ENCODE data around the gene COL18A1. TPM values are rescaled to one million over a fixed set of nuclear protein-coding genes. Genes with fewer than 3 reads are reported as not detected.
"Not testable (repeated sequence)": the region's sequence is repeated elsewhere in the genome, so short reads cannot be mapped to it uniquely, and the experiment has no call there.

COL18A1 gene
- total RNA-seq, 4 donors from 2014 or later, result 19.3 to 121 (median 23.3) TPM

- TF ChIP-seq, protein P1, sequence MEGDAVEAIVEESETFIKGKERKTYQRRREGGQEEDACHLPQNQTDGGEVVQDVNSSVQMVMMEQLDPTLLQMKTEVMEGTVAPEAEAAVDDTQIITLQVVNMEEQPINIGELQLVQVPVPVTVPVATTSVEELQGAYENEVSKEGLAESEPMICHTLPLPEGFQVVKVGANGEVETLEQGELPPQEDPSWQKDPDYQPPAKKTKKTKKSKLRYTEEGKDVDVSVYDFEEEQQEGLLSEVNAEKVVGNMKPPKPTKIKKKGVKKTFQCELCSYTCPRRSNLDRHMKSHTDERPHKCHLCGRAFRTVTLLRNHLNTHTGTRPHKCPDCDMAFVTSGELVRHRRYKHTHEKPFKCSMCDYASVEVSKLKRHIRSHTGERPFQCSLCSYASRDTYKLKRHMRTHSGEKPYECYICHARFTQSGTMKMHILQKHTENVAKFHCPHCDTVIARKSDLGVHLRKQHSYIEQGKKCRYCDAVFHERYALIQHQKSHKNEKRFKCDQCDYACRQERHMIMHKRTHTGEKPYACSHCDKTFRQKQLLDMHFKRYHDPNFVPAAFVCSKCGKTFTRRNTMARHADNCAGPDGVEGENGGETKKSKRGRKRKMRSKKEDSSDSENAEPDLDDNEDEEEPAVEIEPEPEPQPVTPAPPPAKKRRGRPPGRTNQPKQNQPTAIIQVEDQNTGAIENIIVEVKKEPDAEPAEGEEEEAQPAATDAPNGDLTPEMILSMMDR (IDR thresholded peaks at IDR 0.05), result no peak
- TF ChIP-seq POLR2AphosphoS5 (IDR thresholded peaks at IDR 0.05), result no peak
- no peak for TF ChIP-seq POLR2A (IDR thresholded peaks at IDR 0.05)
- TF ChIP-seq EP300 (IDR thresholded peaks at IDR 0.05; ENCODE audit: low read depth), result no peak
- Histone ChIP-seq H3K4me3 (no peak overlapping the region), H3K27me3 (peaks cover 8% of the 10 kb centered on the region), H3K27ac (no peak overlapping the region), H3K9me3 (no peaks in the 10 kb centered on the region), H3K4me1 (peaks cover 0 to 10% (median 7%) of the 10 kb centered on the region in 4 donors), H3K36me3 (no peaks in the 10 kb centered on the region)
- intact Hi-C loops (cut with DNase I; ENCODE audit: low total_unique reads), result loop anchor here (10.0 kb wide), 1 partner anchor 265 kb away; no protein-coding TSS in a partner anchor
- in situ Hi-C loops (cut with MboI; ENCODE audit: low pct_ligation_motif_present in 1 of 4, low pct_unique_long_range_greater_than_20kb in 1 of 4, low sequenced_read_pairs in 3 of 4), result loop anchor here in 3 of 4 donors (5.0 to 25.0 kb wide), 3 partner anchors 38 to 255 kb away; no protein-coding TSS in a partner anchor
- 78 to 80% methylated on average over 7 to 29 of the region's 29 CpGs for WGBS, 2 donors (ENCODE audit: low coverage in 1 of 2)
- no peak for DNase-seq
These were observed 154.5 kb downstream of the COL18A1 start for GRCh38 chr21:45559216-45560105.

GRCh38 chr21:45560106-45561021, 155.4 kb downstream of the COL18A1 start:
- peaks cover 15% of the 10 kb centered on the region for H3K27me3 ChIP-seq
- in situ Hi-C loops (cut with MboI; ENCODE audit: low pct_ligation_motif_present in 1 of 4, low pct_unique_long_range_greater_than_20kb in 1 of 4, low sequenced_read_pairs in 3 of 4) (loop anchor here in 3 of 4 donors (10.0 to 25.0 kb wide), 2 partner anchors 252 to 254 kb away; no protein-coding TSS in a partner anchor), intact Hi-C loops (cut with DNase I; ENCODE audit: low total_unique reads) (no loop called here)
- H3K9me3 ChIP-seq, result no peaks in the 10 kb centered on the region
- H3K27ac ChIP-seq, result no peak overlapping the region
- peaks cover 0 to 6% (median 6%) of the 10 kb centered on the region in 4 donors for H3K4me1 ChIP-seq
- no peak for DNase-seq
- H3K36me3 ChIP-seq, result no peaks in the 10 kb centered on the region
- 75 to 82% methylated on average over 3 to 30 of the region's 30 CpGs for WGBS, 2 donors (ENCODE audit: low coverage in 1 of 2)
- H3K4me3 ChIP-seq, result no peak overlapping the region
- TF ChIP-seq POLR2A (IDR thresholded peaks at IDR 0.05) (no peak), POLR2AphosphoS5 (IDR thresholded peaks at IDR 0.05) (no peak), EP300 (IDR thresholded peaks at IDR 0.05; ENCODE audit: low read depth) (no peak)
- TF ChIP-seq, protein P1 (IDR thresholded peaks at IDR 0.05), result no peak

DNA sequence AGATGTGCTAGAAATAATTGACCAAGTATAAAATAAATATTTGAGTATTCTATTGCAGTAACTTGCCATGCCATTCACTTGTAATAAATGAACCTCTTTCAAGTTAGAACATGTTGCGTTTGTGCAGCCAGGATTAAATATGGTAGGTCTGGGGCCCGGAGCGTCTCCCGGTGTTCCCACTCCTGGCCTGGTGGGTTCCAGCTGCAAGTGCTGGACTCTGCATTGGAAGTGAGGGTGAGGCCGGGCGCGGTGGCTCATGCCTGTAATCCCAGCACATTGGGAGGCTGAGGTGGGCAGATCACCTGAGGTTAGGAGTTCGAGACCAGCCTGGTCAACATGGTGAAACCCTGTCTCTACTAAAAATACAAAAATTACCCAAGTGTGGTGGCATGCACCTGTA, 156.3 kb downstream of the COL18A1 start:
- H3K4me3 ChIP-seq; intact Hi-C loops (cut with DNase I; ENCODE audit: low total_unique reads); DNase-seq; H3K27ac ChIP-seq; H3K36me3 ChIP-seq; H3K4me1 ChIP-seq; H3K9me3 ChIP-seq: not testable (repeated sequence)
- H3K27me3 ChIP-seq, result peaks cover 16% of the 10 kb centered on the region
- in situ Hi-C loops (cut with MboI; ENCODE audit: low pct_ligation_motif_present in 1 of 4, low pct_unique_long_range_greater_than_20kb in 1 of 4, low sequenced_read_pairs in 3 of 4), result loop anchor here in 3 of 4 donors (10.0 to 25.0 kb wide), 2 partner anchors 251 to 254 kb away; no protein-coding TSS in a partner anchor
- 90% methylated on average over 8 of the region's 8 CpGs; no CpG with 5 or more reads in 1 of the 2 donors for WGBS, 2 donors (ENCODE audit: low coverage in 1 of 2)

GRCh38 chr21:45562402-45562801, 157.4 kb downstream of the COL18A1 start:
- peaks cover 24% of the 10 kb centered on the region for H3K27me3 ChIP-seq
- H3K4me1 ChIP-seq, result no peaks in the 10 kb centered on the region
- peak overlapping the region in 1 of 4 donors; percentile 17 for H3K27ac ChIP-seq
- in situ Hi-C loops (cut with MboI; ENCODE audit: low pct_ligation_motif_present in 1 of 4, low pct_unique_long_range_greater_than_20kb in 1 of 4, low sequenced_read_pairs in 3 of 4) (loop anchor here in 3 of 4 donors (10.0 to 25.0 kb wide), 2 partner anchors 250 to 252 kb away; no protein-coding TSS in a partner anchor), intact Hi-C loops (cut with DNase I; ENCODE audit: low total_unique reads) (no loop called here)
- 58% methylated on average over 10 of the region's 10 CpGs; no CpG with 5 or more reads in 1 of the 2 donors for WGBS, 2 donors (ENCODE audit: low coverage in 1 of 2)
- no peak for DNase-seq
- H3K4me3 ChIP-seq, result no peak overlapping the region
- no peaks in the 10 kb centered on the region for H3K9me3 ChIP-seq
- no peaks in the 10 kb centered on the region for H3K36me3 ChIP-seq
- TF ChIP-seq EP300 (IDR thresholded peaks at IDR 0.05; ENCODE audit: low read depth) (no peak), POLR2A (IDR thresholded peaks at IDR 0.05) (no peak)

All from transverse colon (tissue), 4 donors.